Measurements from ENCODE around the gene PCCB.
"Not testable (repeated sequence)": the region's sequence is repeated elsewhere in the genome, so short reads cannot be mapped to it uniquely, and the experiment has no call there.

Gene PCCB

GRCh38 chr3:136330900-136331299 lies 80.8 kb downstream of the PCCB start:
- ATAC-seq: no peak

DNA sequence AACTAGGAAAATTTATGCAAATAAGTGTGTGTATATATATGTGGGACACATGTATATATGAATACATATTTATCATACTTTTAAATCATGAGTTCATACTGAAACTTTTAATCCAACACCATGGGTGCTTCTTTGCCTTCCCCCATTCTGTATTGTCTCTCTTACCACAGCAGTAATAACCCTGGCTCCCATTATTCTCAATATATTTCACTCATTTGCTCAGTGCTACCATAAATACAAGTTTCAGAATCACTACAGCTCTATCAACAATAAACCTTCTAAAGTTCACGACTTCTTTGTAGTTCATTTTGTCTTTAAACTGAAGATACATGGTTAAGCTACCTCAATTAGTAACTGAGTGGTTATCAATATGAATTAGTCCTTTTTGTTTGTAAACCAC lies 82.2 kb downstream of the PCCB start:
- peak in 1 of 2 donors; percentile 24 for ATAC-seq

DNA sequence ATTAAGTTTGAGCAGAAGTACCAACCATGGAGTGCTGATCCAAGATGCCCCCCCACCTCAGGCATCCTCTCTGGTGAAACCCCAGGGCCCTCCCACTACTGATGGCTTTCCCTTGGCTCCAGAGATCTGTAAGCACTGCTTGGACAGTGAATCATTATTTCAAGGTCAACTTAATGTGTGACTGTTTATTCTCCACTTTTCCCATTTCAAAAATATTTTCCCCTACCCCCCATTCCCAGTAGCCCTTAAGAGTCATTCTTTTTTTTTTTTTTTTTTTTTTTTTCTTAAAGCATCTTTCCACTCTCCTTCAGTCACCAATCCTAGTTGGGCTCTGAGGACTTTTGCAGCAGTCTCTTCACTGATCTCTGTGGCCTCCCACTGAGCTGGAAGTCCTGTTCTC lies 82.6 kb downstream of the PCCB start:
- ATAC-seq: no peak

DNA sequence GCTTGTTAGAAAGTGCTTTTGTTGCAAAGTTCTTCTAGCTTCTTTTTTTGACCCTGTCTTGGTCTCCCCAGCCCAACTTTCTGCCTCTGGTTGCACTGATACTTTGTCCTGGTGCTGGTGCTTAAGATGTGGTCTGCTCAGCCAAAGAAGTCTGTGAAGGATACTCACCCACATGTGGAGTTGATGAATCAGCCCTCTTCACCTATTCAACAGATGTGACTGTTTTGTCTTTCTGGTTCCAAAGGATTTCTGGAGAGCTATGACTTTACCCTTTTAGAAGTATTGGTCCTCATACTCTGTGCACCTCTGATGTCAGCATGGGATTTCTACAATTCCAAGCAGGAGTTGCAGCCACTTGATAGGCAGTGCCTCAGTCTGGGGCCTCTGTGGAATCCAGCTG lies 84.1 kb downstream of the PCCB start:
- ATAC-seq: no peak

DNA sequence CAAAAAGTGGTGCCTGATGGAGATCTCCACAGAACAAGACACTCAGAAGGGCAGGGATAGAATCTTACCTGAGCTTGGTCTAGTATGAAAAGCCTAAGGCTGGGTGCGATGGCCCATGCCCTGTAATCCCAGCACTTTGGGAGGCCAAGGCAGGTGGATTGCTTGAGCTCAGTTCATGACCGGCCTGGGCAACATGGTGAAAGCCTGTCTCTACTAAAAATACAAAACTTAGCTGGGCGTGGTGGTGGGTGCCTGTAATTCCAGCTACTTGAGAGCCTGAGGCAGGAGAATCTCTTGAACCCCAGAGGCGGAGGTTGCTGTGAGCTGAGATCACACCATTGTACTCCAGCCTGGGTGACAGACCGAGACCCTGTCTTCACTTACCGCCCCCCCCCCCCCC lies 84.6 kb downstream of the PCCB start:
- not testable (repeated sequence) for ATAC-seq

DNA sequence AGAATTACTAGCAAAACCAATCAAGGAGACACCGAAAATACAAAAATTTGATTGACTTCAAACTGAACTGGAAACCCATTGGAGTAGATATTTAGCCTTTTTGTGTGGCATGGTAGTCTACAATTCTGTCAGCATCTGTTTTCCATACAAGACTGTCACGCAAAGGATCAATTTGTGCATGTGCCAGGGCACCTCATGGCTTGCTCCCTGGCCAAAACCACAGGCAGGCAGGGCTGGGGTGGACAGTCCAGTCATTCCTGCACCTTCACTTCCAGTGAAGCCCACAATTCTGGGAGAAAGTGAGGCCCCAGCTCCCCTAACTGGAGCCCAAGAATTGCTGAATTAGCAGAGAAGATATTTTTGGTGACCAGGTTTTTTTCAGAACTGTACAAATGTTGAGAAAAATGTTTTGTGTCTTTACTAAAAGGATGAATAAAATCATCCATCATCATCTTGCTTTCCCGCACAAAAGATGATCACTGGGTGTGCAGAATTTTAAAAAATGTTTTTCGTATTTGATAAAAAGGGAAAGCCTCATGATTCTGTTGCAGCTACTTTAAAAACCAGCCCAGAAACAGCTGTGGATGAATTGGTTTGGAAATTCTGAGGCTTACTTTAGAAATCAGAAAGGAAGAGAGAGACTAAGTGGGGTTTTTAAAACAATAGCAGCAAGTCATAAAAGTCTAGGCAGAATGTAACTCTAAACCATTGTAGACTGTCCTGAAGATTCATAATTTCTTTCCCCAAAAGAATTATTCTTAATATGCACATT lies 86.4 kb downstream of the PCCB start:
- ATAC-seq: no peak

DNA sequence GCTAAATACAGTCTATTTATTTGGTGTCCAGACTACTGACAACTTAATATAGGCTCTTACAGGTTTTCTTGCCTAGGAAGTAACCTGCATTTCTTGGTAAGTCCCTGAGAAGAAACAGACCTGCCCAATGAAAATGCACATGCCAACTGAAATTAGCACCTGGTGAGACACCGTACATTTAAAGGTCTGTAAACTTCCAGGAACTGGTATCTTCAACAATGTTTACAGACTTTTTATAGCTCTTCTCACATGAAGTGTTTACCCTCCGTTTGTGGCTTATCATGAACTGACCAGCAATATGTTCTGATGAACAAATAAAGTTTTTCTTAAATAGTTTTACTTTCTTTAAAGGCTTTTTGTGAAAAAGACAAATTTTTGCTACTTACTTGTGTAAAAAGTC lies 93.3 kb downstream of the PCCB start:
- ATAC-seq: no peak

- ATAC-seq: no peak
These were observed 93.9 kb downstream of the PCCB start for GRCh38 chr3:136343873-136344555.

- no peak for ATAC-seq
These were observed 96.3 kb downstream of the PCCB start for GRCh38 chr3:136346486-136346885.

- no peak for ATAC-seq
These were observed 100.0 kb downstream of the PCCB start for GRCh38 chr3:136350132-136350531.

GRCh38 chr3:136350557-136350956 lies 100.4 kb downstream of the PCCB start:
- ATAC-seq: no peak

DNA sequence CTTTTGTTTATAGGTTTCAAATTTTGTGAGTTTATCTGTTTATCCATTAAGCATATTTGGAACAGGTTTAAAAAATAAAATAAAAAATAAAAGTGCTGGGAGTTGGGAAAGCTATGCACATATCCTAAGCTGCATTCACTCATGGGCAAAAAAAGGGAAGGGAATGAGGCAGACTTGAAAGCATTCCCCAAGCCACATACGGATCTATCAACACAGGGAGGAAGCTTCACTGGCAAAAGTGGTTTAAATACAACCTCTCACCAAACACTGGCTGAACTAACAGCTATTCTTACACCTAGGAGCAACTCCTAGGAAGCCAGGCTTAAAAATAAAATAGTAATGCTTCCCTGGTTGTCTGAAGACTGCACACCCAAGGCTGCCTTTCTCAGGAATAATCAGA lies 101.2 kb downstream of the PCCB start:
- ATAC-seq: no peak

DNA sequence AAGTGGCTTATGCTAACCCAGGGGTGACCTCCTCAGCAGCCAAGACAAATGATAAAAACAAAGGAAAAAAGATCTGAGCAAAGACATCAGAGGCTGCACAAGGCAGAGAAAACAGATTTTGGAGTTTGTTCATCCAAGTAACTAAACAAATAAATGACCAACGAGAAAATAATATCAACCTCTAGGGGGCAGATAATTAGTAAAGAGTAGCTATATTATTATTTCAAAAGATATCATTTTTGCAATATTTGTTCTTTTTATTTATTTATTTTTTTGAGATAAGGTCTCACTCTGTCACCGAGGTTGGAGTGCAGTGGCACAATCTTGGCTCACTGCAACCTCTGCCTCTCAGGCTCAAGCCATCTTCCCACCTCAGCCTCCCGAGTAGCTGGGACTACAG lies 101.8 kb downstream of the PCCB start:
- ATAC-seq: no peak

GRCh38 chr3:136353461-136353860 lies 103.3 kb downstream of the PCCB start:
- ATAC-seq: no peak

DNA sequence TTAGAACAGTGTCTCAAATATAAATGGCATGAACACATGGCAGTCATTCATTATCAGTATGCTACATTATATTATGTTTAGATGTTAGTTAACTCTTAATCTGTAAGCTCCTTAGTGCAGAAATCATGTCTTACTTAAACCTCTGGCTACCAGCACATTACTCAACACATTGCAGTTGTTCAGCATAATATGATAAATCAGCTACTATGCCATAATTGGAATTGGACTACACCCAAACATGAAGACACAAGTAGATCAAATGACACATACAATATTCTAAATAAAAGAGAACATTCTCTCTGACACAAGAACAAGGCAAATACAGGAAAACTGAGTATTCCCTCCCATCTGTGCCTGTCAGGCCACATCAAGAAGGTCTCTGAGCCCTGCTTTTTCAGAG lies 116.1 kb downstream of the PCCB start:
- no peak for ATAC-seq

- ATAC-seq: not testable (repeated sequence)
These were observed 125.7 kb downstream of the PCCB start for GRCh38 chr3:136375800-136376199.

DNA sequence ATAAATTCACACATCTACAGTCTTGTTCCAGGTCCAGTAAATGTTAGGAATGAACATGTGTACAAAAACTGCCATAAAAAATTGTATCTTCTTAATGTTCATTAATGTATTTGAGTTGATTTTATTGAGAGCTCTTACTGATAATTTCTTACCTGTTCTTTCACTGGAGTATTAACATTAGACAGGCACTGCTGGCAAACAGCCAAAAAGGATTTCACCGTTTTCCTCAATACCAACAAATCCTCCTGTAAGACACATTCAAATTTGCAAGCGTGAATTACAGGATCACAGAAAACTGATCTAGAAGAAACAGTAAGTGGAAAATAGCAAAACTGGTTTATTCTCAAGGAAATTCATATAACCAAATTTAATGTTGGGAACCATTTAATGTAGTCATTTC lies 127.4 kb downstream of the PCCB start:
- no peak for ATAC-seq

- ATAC-seq: no peak
These were observed 127.9 kb downstream of the PCCB start for GRCh38 chr3:136378011-136378410.

All from activated CD4-positive, CD25-positive, alpha-beta regulatory T cell treated with anti-CD3 and anti-CD28 coated beads, Interleukin-2, amount 50 U/mL, for 24 hours (primary cell).